ENCODE measurements around the gene DUSP16. TPM values are rescaled to one million over a fixed set of nuclear protein-coding genes. Genes with fewer than 3 reads are reported as not detected.

DUSP16 gene
- total RNA-seq, 1 donor, result 12.1 TPM

- no peak for DNase-seq (ENCODE audit: low read depth)
- TF ChIP-seq CTCF (IDR thresholded peaks at IDR 0.05; ENCODE audit: insufficient read depth, low read depth, low read length), result no peak
- H3K4me3 ChIP-seq (ENCODE audit: low read depth, low read length), result no peak overlapping the region
Observed at GRCh38 chr12:12427568-12427967, 135.1 kb downstream of the DUSP16 start.

GRCh38 chr12:12425616-12426015 is 137.0 kb downstream of the DUSP16 start:
- DNase-seq (ENCODE audit: low read depth), result no peak
- H3K4me3 ChIP-seq (ENCODE audit: low read depth, low read length), result no peak overlapping the region
- no peak for TF ChIP-seq CTCF (IDR thresholded peaks at IDR 0.05; ENCODE audit: insufficient read depth, low read depth, low read length)

GRCh38 chr12:12425001-12425400 is 137.7 kb downstream of the DUSP16 start:
- no peak for DNase-seq (ENCODE audit: low read depth)
- TF ChIP-seq CTCF (IDR thresholded peaks at IDR 0.05; ENCODE audit: insufficient read depth, low read depth, low read length), result no peak
- H3K4me3 ChIP-seq (ENCODE audit: low read depth, low read length), result no peak overlapping the region

Other genes with a start within 250 kb of the DUSP16 start
- 2.3 and 4.7 TPM in 2 replicates for gene MANSC1, start 212.6 kb downstream of the DUSP16 start, total RNA-seq
- gene BORCS5, start 205.8 kb downstream of the DUSP16 start, total RNA-seq, result 6.9 and 10.6 TPM in 2 replicates
- 25.1 and 33.2 TPM in 2 replicates for gene CREBL2, start 49.0 kb upstream of the DUSP16 start, total RNA-seq
- gene GPR19, start 133.3 kb upstream of the DUSP16 start, total RNA-seq, result under 0.01 and 0.32 TPM in 2 replicates
- gene CDKN1B, start 154.5 kb upstream of the DUSP16 start, total RNA-seq, result 53.1 and 56.6 TPM in 2 replicates
- 9.3 and 14.7 TPM in 2 replicates for gene APOLD1, start 222.8 kb upstream of the DUSP16 start, total RNA-seq

All from fibroblast of villous mesenchyme (primary cell).